ENCODE results near the gene OR8H1. TPM values are rescaled to one million over a fixed set of nuclear protein-coding genes. Genes with fewer than 3 reads are reported as not detected.

Gene OR8H1, protein sequence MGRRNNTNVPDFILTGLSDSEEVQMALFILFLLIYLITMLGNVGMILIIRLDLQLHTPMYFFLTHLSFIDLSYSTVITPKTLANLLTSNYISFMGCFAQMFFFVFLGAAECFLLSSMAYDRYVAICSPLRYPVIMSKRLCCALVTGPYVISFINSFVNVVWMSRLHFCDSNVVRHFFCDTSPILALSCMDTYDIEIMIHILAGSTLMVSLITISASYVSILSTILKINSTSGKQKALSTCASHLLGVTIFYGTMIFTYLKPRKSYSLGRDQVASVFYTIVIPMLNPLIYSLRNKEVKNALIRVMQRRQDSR
- total RNA-seq (2014; rRNA removed; shearing (Covaris generic)) (not detected in 2 replicates), polyA plus RNA-seq (2016; fragmentation: Nextera tagmentation; extraction: Ambion mirVana) (not detected in 2 replicates)

DNA sequence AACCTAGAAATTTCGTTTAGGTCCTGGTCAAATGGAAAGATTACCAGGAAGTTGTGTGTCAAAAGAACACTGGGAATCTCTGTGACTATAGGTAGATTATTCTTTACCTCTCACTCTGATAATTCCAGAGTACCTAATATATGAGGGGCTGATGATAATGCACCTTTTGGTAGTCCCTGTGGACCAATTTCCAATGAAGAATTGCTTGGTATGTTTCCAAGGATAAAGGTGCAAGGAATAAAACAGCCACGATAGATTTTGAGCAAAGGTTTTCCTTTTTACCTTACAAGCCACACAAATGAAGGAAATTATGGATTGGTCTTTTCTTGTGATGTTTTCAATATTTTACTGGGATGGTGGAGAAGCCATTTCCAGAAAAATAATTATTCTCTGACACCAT, at the start of gene OR8H1:
TSS of gene OR8H1 (minus strand) at position 101 of the 400 bp plus-strand sequence. CDS start 1,192 bp downstream, outside the sequence.
- no peak within 1 kb of the TSS for H3K9ac ChIP-seq
- no peaks in the 10 kb centered on the region for H3K9me3 ChIP-seq (ENCODE audit: low read depth)
- H4K20me1 ChIP-seq (ENCODE audit: insufficient read depth): no peaks in the 10 kb centered on the region
- no peaks in the 10 kb centered on the region for H3K4me1 ChIP-seq (ENCODE audit: insufficient read depth)
- TF ChIP-seq EZH2 (IDR thresholded peaks at IDR 0.05; ENCODE audit: insufficient read depth, poor library complexity, severe bottlenecking): no peak
- no peak for TF ChIP-seq EZH2phosphoT487 (IDR thresholded peaks at IDR 0.05; ENCODE audit: insufficient read depth, low read depth)
- no peak for DNase-seq
- no peaks in the 10 kb centered on the region for H3K9me2 ChIP-seq (ENCODE audit: insufficient read depth)
- no peaks in the 10 kb centered on the region for H3F3A ChIP-seq (ENCODE audit: insufficient read depth)
- no peaks in the 10 kb centered on the region for H3K36me3 ChIP-seq (ENCODE audit: low read depth)
- in situ Hi-C loops (cut with MboI): no loop called here
- no peak within 1 kb of the TSS for H2AFZ ChIP-seq
- no peak within 1 kb of the TSS for H3K27ac ChIP-seq
- no peaks in the 10 kb centered on the region for H3K27me3 ChIP-seq (replicated peaks; ENCODE audit: insufficient read depth)
- 12% methylated on average over 2 of the region's 2 CpGs for WGBS, 2 experiments (ENCODE audit: low coverage in 1 of 2, low lambda C conversion rate in 2 of 2, missing lambda C conversion rate in 2 of 2)
- no peaks in the 10 kb centered on the region for H3K79me2 ChIP-seq (ENCODE audit: insufficient read depth)
- no peak within 1 kb of the TSS for H3K4me3 ChIP-seq
- no peak within 1 kb of the TSS for H3K4me2 ChIP-seq (ENCODE audit: unreplicated experiment)

DNA sequence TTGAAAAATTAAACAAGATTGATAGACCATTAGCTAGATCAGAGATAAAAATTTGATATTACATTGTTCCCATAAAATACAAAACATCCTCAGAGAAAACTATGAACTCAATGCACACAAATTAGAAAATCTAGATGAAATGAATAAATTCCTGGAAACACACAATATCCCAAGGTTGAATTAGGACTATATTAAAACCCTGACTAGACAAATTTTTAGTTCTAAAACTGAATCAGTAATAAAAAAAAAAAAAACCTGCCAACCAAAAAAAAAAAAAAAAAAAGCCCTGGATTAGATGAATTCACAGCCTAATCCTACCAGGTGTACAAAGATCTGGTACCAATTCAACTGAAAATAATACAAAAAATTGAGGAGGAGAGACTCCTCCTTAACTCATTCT, 48.2 kb upstream of the OR8H1 start:
- Histone ChIP-seq H3K4me3 (no peak overlapping the region), H3K4me1 (ENCODE audit: insufficient read depth) (no peaks in the 10 kb centered on the region), H3K79me2 (ENCODE audit: insufficient read depth) (no peaks in the 10 kb centered on the region), H3K27ac (no peak overlapping the region), H2AFZ (no peak overlapping the region), H3K9me2 (ENCODE audit: insufficient read depth) (no peaks in the 10 kb centered on the region), H3K9me3 (ENCODE audit: low read depth) (no peaks in the 10 kb centered on the region), H4K20me1 (ENCODE audit: insufficient read depth) (no peaks in the 10 kb centered on the region), H3K36me3 (ENCODE audit: low read depth) (no peaks in the 10 kb centered on the region), H3K9ac (no peak overlapping the region), H3K4me2 (ENCODE audit: unreplicated experiment) (no peak overlapping the region), H3K27me3 (replicated peaks; ENCODE audit: insufficient read depth) (no peaks in the 10 kb centered on the region), H3F3A (ENCODE audit: insufficient read depth) (no peaks in the 10 kb centered on the region)
- no peak for TF ChIP-seq EZH2phosphoT487 (IDR thresholded peaks at IDR 0.05; ENCODE audit: insufficient read depth, low read depth)
- no peak for TF ChIP-seq EZH2 (IDR thresholded peaks at IDR 0.05; ENCODE audit: insufficient read depth, poor library complexity, severe bottlenecking)
- in situ Hi-C loops (cut with MboI): no loop called here
- DNase-seq: no peak

DNA sequence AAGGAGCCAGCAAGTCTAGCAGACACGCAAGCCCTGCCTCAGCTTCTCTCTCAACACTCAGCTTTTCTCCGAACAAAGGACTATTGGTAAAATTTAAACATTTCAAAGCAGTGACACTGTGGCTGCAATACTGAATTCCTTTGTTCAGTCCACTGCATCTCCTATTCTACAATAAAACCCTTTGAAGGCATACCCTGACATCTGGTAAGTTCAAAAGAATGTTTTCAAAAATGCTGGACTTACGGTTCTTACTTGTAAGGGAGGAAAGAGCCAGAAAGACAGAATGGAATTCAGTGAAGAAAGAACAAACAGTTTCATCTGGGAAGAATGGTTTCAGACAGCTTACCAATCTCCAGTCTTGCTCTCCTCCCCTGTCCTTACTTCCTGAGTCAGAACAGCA, 41.1 kb upstream of the OR8H1 start:
- no peaks in the 10 kb centered on the region for H3K36me3 ChIP-seq (ENCODE audit: low read depth)
- H3F3A ChIP-seq (ENCODE audit: insufficient read depth): no peaks in the 10 kb centered on the region
- H3K27ac ChIP-seq: no peak overlapping the region
- 0 to 6% methylated on average over 3 of the region's 3 CpGs for WGBS, 2 experiments (ENCODE audit: low coverage in 1 of 2, low lambda C conversion rate in 2 of 2, missing lambda C conversion rate in 2 of 2)
- no peaks in the 10 kb centered on the region for H4K20me1 ChIP-seq (ENCODE audit: insufficient read depth)
- H3K9ac ChIP-seq: no peak overlapping the region
- TF ChIP-seq EZH2 (IDR thresholded peaks at IDR 0.05; ENCODE audit: insufficient read depth, poor library complexity, severe bottlenecking): no peak
- TF ChIP-seq EZH2phosphoT487 (IDR thresholded peaks at IDR 0.05; ENCODE audit: insufficient read depth, low read depth): no peak
- H3K27me3 ChIP-seq (replicated peaks; ENCODE audit: insufficient read depth): no peaks in the 10 kb centered on the region
- no peak overlapping the region for H3K4me3 ChIP-seq
- no peak overlapping the region for H3K4me2 ChIP-seq (ENCODE audit: unreplicated experiment)
- H3K79me2 ChIP-seq (ENCODE audit: insufficient read depth): no peaks in the 10 kb centered on the region
- no peaks in the 10 kb centered on the region for H3K9me3 ChIP-seq (ENCODE audit: low read depth)
- in situ Hi-C loops (cut with MboI): no loop called here
- H2AFZ ChIP-seq: no peak overlapping the region
- no peaks in the 10 kb centered on the region for H3K4me1 ChIP-seq (ENCODE audit: insufficient read depth)
- no peaks in the 10 kb centered on the region for H3K9me2 ChIP-seq (ENCODE audit: insufficient read depth)
- no peak for DNase-seq

DNA sequence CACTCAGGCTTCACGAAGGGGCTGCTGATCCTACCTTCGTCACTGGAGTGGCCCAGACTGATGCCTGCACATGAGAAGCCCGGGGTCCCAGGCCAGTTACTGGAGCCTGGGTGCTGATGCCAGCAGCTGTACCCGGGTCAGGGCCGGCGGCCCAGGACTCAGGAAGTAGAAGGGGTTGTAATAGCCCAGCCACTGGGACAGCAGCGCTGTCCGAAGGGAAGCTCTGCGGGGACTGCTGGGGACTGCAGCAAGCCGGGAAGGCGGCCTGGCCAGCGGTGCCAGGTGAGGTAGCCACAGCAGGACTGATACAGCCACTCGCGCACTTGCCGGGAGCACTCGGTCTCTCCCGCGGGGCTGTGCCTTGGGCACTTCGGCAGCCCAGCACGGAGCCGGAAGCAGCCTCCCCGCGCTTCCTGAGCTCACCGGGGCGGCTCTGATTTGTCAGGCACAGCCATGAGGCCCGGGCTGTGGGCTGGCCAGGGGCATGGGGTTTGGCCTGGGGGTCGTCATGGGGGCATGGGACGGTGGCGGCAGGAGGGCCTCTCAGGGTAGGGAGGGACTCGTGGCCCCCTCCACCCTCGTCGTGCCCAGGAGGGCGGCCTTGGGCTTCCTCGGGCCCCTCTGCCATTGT, 39.9 kb upstream of the OR8H1 start:
- Histone ChIP-seq H3K36me3 (ENCODE audit: low read depth) (no peaks in the 10 kb centered on the region), H3K9me2 (ENCODE audit: insufficient read depth) (no peaks in the 10 kb centered on the region), H3K27me3 (replicated peaks; ENCODE audit: insufficient read depth) (no peaks in the 10 kb centered on the region), H3K4me1 (ENCODE audit: insufficient read depth) (no peaks in the 10 kb centered on the region), H2AFZ (no peak overlapping the region), H4K20me1 (ENCODE audit: insufficient read depth) (no peaks in the 10 kb centered on the region), H3K4me3 (no peak overlapping the region), H3K4me2 (ENCODE audit: unreplicated experiment) (no peak overlapping the region), H3K79me2 (ENCODE audit: insufficient read depth) (no peaks in the 10 kb centered on the region), H3F3A (ENCODE audit: insufficient read depth) (no peaks in the 10 kb centered on the region), H3K9ac (no peak overlapping the region), H3K9me3 (ENCODE audit: low read depth) (no peaks in the 10 kb centered on the region), H3K27ac (no peak overlapping the region)
- WGBS, 2 experiments (ENCODE audit: low coverage in 1 of 2, low lambda C conversion rate in 2 of 2, missing lambda C conversion rate in 2 of 2): 55 to 56% methylated on average over 34 of the region's 34 CpGs
- DNase-seq: no peak
- TF ChIP-seq EZH2 (IDR thresholded peaks at IDR 0.05; ENCODE audit: insufficient read depth, poor library complexity, severe bottlenecking) (no peak), EZH2phosphoT487 (IDR thresholded peaks at IDR 0.05; ENCODE audit: insufficient read depth, low read depth) (no peak)
- in situ Hi-C loops (cut with MboI): no loop called here

Data from GM23248 (cell line).